Astrocyte (in vitro differentiated cells and primary cell): ENCODE measurements around the gene CDC37L1.

Source experiments
- CTCF ChIP-seq: IDR thresholded peaks from 2 replicates; pipeline ENCODE4 v1.5.1; 2011; ENCODE audit warnings: low read depth, mild to moderate bottlenecking, inconsistent platforms, low read length, moderate library complexity; ENCODE audit not compliant: insufficient read depth
- EZH2 ChIP-seq: IDR thresholded peaks from 2 replicates; pipeline ENCODE4 v1.6.1; 2012; ENCODE audit warnings: mild to moderate bottlenecking, low read length, inconsistent platforms; ENCODE audit not compliant: insufficient read depth

- TF ChIP-seq EZH2 (no peak), CTCF (peak; percentile 11)
Observed at GRCh38 chr9:4662108-4662988, 17.0 kb upstream of the CDC37L1 start, which contains the start of gene PLPP6.
